OCI-LY1 (cell line): ENCODE results near the gene BHMT.

Experiments
- H2AFZ ChIP-seq: fragments of 200-600 bp; sonication (generic), shearing (Covaris generic); 2 replicates; pipeline ENCODE4 v1.6.0; 2014; ENCODE audit warnings: antibody characterized with exemption, mild to moderate bottlenecking, low read length
- H3F3A ChIP-seq: fragments of 200-600 bp; sonication (generic), shearing (Covaris generic); 2 replicates; pipeline ENCODE4 v1.6.0; 2014; ENCODE audit warnings: mild to moderate bottlenecking, antibody characterized with exemption, low read length, moderate library complexity; ENCODE audit not compliant: insufficient read depth
- H3K27ac ChIP-seq: fragments of 200-600 bp; sonication (generic); 2 replicates; pipeline ENCODE4 v1.5.1; 2014; ENCODE audit warnings: low read length, mixed run types, mild to moderate bottlenecking, low read depth; ENCODE audit not compliant: poor library complexity, severe bottlenecking
- H3K27me3 ChIP-seq: fragments of 200-600 bp; sonication (generic); 2 replicates; pipeline ENCODE4 v1.6.0; 2014; ENCODE audit warnings: antibody characterized with exemption, mild to moderate bottlenecking, low read length, moderate library complexity; ENCODE audit not compliant: insufficient read depth
- H3K36me3 ChIP-seq: fragments of 200-600 bp; sonication (generic); 2 replicates; pipeline ENCODE4 v1.6.1; 2014; ENCODE audit warnings: mild to moderate bottlenecking, antibody characterized with exemption, low read length, moderate library complexity, mixed read lengths; ENCODE audit not compliant: insufficient read depth
- H3K4me1 ChIP-seq: fragments of 200-600 bp; sonication (generic); 2 replicates; pipeline ENCODE4 v1.5.1; 2014; ENCODE audit warnings: mild to moderate bottlenecking, low read length, moderate library complexity; ENCODE audit not compliant: insufficient read depth, severe bottlenecking
- H3K4me2 ChIP-seq: fragments of 200-600 bp; sonication (generic), shearing (Covaris generic); 2 replicates; pipeline ENCODE4 v1.6.1; 2014; ENCODE audit warnings: low read length
- H3K4me3 ChIP-seq: fragments of 200-600 bp; sonication (generic); 2 replicates; pipeline ENCODE4 v1.5.1; 2014; ENCODE audit warnings: low read length, low read depth, mild to moderate bottlenecking, mixed read lengths; ENCODE audit not compliant: poor library complexity, severe bottlenecking
- H3K79me2 ChIP-seq: fragments of 200-600 bp; shearing (Covaris generic); 2 replicates; pipeline ENCODE4 v1.6.1; 2016; ENCODE audit warnings: mixed run types, low read length, mixed read lengths; ENCODE audit not compliant: insufficient read depth
- H3K9ac ChIP-seq: fragments of 200-600 bp; sonication (generic), shearing (Covaris generic); 2 replicates; pipeline ENCODE4 v1.6.1; 2014; ENCODE audit warnings: mild to moderate bottlenecking, low read length, mixed read lengths
- H3K9me2 ChIP-seq: fragments of 200-600 bp; sonication (generic), shearing (Covaris generic); 2 replicates; pipeline ENCODE4 v1.6.1; 2014; ENCODE audit warnings: low read depth, mild to moderate bottlenecking, low read length, mixed read lengths
- H3K9me3 ChIP-seq: fragments of 200-600 bp; shearing (Covaris generic); 2 replicates; pipeline ENCODE4 v1.6.1; 2014; ENCODE audit warnings: low read length, mixed read lengths
- H4K20me1 ChIP-seq: fragments of 200-600 bp; sonication (generic), shearing (Covaris generic); 2 replicates; pipeline ENCODE4 v1.6.0; 2016; ENCODE audit warnings: mild to moderate bottlenecking, low read length; ENCODE audit not compliant: insufficient read depth
- EZH2 ChIP-seq: fragments of 200-600 bp; sonication (generic), shearing (Covaris generic); IDR thresholded peaks from 2 replicates; pipeline ENCODE4 v1.8.0; 2017; ENCODE audit warnings: borderline replicate concordance, mixed run types, mild to moderate bottlenecking, antibody characterized with exemption, low read length, moderate library complexity, mixed read lengths
- TF ChIP-seq, protein P1 (sequence below): fragments of 200-600 bp; sonication (generic), shearing (Covaris generic); IDR thresholded peaks from 2 replicates; pipeline ENCODE4 v1.5.1; 2017; ENCODE audit warnings: mild to moderate bottlenecking, antibody characterized with exemption, low read length, moderate library complexity, mixed read lengths

BHMT gene

DNA sequence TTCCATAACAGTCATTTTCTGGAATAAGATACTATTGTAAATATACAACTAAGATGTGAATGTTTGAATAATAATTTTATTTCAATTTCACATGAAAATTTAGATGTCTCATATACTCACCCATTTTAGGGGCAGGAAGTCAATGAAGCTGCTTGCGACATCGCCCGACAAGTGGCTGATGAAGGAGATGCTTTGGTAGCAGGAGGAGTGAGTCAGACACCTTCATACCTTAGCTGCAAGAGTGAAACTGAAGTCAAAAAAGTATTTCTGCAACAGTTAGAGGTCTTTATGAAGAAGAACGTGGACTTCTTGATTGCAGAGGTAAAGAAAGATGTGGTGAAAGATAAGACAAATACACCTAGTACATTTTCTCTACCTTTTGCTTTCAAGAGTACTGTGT is 8.6 kb downstream of the BHMT start:
- H4K20me1 ChIP-seq = no peaks in the 10 kb centered on the region
- TF ChIP-seq EZH2 = no peak
- TF ChIP-seq, protein P1, sequence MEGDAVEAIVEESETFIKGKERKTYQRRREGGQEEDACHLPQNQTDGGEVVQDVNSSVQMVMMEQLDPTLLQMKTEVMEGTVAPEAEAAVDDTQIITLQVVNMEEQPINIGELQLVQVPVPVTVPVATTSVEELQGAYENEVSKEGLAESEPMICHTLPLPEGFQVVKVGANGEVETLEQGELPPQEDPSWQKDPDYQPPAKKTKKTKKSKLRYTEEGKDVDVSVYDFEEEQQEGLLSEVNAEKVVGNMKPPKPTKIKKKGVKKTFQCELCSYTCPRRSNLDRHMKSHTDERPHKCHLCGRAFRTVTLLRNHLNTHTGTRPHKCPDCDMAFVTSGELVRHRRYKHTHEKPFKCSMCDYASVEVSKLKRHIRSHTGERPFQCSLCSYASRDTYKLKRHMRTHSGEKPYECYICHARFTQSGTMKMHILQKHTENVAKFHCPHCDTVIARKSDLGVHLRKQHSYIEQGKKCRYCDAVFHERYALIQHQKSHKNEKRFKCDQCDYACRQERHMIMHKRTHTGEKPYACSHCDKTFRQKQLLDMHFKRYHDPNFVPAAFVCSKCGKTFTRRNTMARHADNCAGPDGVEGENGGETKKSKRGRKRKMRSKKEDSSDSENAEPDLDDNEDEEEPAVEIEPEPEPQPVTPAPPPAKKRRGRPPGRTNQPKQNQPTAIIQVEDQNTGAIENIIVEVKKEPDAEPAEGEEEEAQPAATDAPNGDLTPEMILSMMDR = no peak
- H3F3A ChIP-seq = no peaks in the 10 kb centered on the region
- H3K4me1 ChIP-seq = no peaks in the 10 kb centered on the region
- H3K79me2 ChIP-seq = no peaks in the 10 kb centered on the region
- H3K4me2 ChIP-seq = no peak overlapping the region
- peaks cover 3% of the 10 kb centered on the region; the same call in 1 of the 2 replicates for H3K27me3 ChIP-seq
- H3K27ac ChIP-seq = no peak overlapping the region
- H2AFZ ChIP-seq = no peak overlapping the region
- H3K4me3 ChIP-seq = no peak overlapping the region
- no peak overlapping the region for H3K9ac ChIP-seq
- H3K36me3 ChIP-seq = no peaks in the 10 kb centered on the region
- no peaks in the 10 kb centered on the region for H3K9me2 ChIP-seq
- H3K9me3 ChIP-seq = no peaks in the 10 kb centered on the region

DNA sequence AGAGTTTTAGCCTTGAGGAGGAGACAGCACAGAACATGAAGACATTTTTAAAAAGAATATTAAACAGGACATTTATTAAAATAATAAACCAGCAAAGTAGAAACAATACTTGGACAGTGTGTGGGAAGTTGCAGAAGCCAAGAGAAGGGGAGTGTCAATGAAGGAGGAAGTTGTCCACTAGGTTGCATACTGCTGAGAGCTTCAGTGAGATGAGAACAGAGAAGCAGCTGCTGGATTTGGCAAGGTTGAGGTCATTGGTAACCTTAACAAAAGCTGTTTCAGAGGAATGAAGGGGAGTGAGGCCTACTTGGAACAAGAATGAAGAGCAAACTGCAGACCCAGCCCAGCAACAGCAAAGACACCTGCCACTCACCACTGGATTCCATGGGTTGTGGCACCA is 11.4 kb downstream of the BHMT start:
- H3K4me2 ChIP-seq = no peak overlapping the region
- H3K27ac ChIP-seq = no peak overlapping the region
- no peak overlapping the region for H3K4me3 ChIP-seq
- no peaks in the 10 kb centered on the region for H3K36me3 ChIP-seq
- no peak overlapping the region for H2AFZ ChIP-seq
- H3K9ac ChIP-seq = no peak overlapping the region
- TF ChIP-seq, protein P1 = no peak
- no peak for TF ChIP-seq EZH2
- no peaks in the 10 kb centered on the region for H3F3A ChIP-seq
- peaks cover 3% of the 10 kb centered on the region; the same call in 1 of the 2 replicates for H3K27me3 ChIP-seq
- H3K4me1 ChIP-seq = no peaks in the 10 kb centered on the region
- H3K79me2 ChIP-seq = no peaks in the 10 kb centered on the region
- H4K20me1 ChIP-seq = no peaks in the 10 kb centered on the region
- H3K9me2 ChIP-seq = no peaks in the 10 kb centered on the region
- no peaks in the 10 kb centered on the region for H3K9me3 ChIP-seq

DNA sequence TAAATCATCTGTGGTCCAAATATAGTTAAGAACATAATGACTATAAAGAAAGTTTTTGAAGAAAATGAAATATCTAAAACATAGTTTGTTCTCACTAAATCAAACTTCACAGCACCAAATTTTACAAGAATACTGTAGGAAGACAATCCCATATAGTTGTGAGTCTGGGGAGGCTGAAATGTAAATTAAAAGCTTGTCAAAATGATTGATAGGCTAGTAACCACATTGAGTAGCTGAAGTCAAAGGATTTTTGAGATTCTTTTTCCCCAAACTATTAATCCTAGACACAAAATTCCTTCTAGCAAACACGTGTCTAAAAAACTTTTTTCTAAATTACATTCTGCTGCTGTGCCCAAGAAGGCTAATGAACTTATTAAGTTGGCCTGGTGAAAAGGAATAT is 13.0 kb downstream of the BHMT start:
- TF ChIP-seq EZH2 = no peak
- TF ChIP-seq, protein P1 = no peak
- no peaks in the 10 kb centered on the region for H4K20me1 ChIP-seq
- no peaks in the 10 kb centered on the region for H3K27me3 ChIP-seq
- no peaks in the 10 kb centered on the region for H3K36me3 ChIP-seq
- H3F3A ChIP-seq = no peaks in the 10 kb centered on the region
- no peak overlapping the region for H3K4me3 ChIP-seq
- H3K9me3 ChIP-seq = no peaks in the 10 kb centered on the region
- no peaks in the 10 kb centered on the region for H3K4me1 ChIP-seq
- H3K9ac ChIP-seq = no peak overlapping the region
- no peaks in the 10 kb centered on the region for H3K79me2 ChIP-seq
- H2AFZ ChIP-seq = no peak overlapping the region
- no peaks in the 10 kb centered on the region for H3K9me2 ChIP-seq
- no peak overlapping the region for H3K4me2 ChIP-seq
- H3K27ac ChIP-seq = no peak overlapping the region
